ENCODE data around the gene LRRC8B.
"Not testable (repeated sequence)": the region's sequence is repeated elsewhere in the genome, so short reads cannot be mapped to it uniquely, and the experiment has no call there.

LRRC8B gene

GRCh38 chr1:89578946-89579684 is 54.5 kb downstream of the LRRC8B start:
- FAIRE-seq (peak; percentile 87), DNase-seq (ENCODE audit: insufficient read length, low spot score) (no peak)

GRCh38 chr1:89580036-89580435 is 55.4 kb downstream of the LRRC8B start:
- FAIRE-seq (no peak), DNase-seq (ENCODE audit: insufficient read length, low spot score) (no peak)

- FAIRE-seq (no peak), DNase-seq (ENCODE audit: insufficient read length, low spot score) (no peak)
Observed at GRCh38 chr1:89581859-89582258, 57.2 kb downstream of the LRRC8B start.

DNA sequence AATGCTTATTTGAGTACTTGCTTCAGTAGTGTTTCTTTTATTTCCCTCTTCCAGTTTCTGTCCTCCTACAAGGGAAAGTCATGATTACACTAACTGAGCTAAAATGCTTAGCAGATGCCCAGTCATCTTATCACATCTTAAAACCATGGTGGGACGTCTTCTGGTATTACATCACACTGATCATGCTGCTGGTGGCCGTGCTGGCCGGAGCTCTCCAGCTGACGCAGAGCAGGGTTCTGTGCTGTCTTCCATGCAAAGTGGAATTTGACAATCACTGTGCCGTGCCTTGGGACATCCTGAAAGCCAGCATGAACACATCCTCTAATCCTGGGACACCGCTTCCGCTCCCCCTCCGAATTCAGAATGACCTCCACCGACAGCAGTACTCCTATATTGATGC is 57.9 kb downstream of the LRRC8B start:
- FAIRE-seq = no peak
- DNase-seq (ENCODE audit: insufficient read length, low spot score) = no peak

GRCh38 chr1:89584211-89584610 is 59.6 kb downstream of the LRRC8B start:
- FAIRE-seq = no peak

GRCh38 chr1:89584781-89585180 is 60.2 kb downstream of the LRRC8B start:
- DNase-seq (ENCODE audit: insufficient read length, low spot score) = no peak
- no peak for FAIRE-seq

More at GRCh38 chr1:89584211-89584610, 59.6 kb downstream of the LRRC8B start:
- DNase-seq (ENCODE audit: insufficient read length, low spot score) = no peak

DNA sequence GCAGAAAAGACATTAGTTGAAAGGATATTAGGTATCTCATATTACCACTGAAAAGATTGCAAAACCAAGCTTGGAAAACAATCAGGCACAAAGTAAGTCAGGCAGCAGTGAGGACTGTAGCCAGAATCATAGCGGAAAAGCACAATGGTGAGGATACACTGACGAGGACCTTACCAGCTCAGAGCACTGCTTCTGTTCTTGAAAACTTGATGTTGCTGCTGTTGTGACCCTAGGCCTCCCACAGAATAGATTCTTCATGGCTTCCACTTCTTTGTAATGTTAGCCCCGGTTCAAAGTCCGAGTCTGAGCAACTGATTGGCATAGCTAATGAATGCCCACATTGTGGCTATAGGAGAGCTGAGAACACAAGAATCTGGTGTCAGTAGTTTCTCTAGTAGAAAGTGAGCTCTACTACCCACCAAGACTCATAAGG is 63.1 kb downstream of the LRRC8B start:
- FAIRE-seq (no peak), DNase-seq (ENCODE audit: insufficient read length, low spot score) (no peak)

DNA sequence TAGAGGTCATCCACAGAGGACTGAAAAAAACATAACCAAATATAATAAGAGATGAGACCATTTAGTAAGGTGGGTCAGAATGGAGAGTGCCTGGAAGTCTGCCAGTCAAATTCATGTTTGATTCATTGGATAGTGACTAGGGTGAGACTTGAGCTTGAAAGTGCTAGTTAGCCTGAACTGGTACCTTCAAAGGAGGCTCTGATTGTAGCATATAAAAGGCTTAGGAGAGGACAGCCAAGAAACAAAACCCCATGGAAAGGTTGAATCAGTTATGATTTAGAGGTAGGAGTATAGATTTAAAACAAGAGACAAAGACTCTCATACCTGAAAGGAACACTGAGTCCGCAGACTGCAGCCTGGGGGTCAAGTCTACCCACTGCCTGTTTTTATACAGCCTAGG is 63.9 kb downstream of the LRRC8B start:
- no peak for FAIRE-seq
- no peak for DNase-seq (ENCODE audit: insufficient read length, low spot score)

GRCh38 chr1:89589515-89589914 is 64.9 kb downstream of the LRRC8B start:
- DNase-seq (ENCODE audit: insufficient read length, low spot score) = no peak
- FAIRE-seq = peak; percentile 47

DNA sequence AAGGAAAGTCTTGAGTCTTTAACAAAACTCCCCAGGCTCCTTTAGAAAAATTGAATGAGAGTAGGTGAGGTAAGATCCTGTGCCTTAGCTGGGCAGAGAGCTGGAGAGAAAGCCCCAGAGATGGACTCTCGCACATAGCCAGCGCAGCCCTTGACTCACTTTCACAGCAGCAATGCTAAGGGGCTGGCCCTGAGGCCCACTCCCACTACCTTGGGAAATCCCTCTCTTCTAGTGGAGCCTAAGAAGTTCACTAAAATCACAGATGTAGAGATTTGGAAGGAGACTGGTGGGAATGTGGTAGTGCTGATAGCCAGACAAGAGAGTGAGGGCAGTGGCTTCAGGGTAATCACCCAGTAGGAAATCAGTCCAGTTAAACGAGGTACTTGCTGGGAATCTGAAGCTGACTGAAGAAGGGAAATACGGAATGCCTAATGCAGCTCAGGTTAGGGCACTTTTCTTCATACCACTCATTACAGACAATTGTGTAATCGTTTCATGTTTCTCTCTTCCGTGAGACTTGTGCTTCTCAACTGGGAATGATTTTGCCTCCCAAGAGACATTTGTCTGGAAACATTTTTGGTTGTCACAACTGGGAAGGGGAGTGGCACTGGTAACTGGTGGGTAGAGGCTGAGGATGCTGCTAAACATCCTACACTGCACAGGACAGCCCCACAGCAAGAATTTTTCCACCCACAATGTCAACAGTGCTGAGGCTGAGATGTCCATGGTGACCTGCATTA is 65.9 kb downstream of the LRRC8B start:
- DNase-seq (ENCODE audit: insufficient read length, low spot score) = no peak
- FAIRE-seq = no peak

GRCh38 chr1:89592861-89593302 is 68.3 kb downstream of the LRRC8B start:
- not testable (repeated sequence) for FAIRE-seq; DNase-seq (ENCODE audit: insufficient read length, low spot score)

DNA sequence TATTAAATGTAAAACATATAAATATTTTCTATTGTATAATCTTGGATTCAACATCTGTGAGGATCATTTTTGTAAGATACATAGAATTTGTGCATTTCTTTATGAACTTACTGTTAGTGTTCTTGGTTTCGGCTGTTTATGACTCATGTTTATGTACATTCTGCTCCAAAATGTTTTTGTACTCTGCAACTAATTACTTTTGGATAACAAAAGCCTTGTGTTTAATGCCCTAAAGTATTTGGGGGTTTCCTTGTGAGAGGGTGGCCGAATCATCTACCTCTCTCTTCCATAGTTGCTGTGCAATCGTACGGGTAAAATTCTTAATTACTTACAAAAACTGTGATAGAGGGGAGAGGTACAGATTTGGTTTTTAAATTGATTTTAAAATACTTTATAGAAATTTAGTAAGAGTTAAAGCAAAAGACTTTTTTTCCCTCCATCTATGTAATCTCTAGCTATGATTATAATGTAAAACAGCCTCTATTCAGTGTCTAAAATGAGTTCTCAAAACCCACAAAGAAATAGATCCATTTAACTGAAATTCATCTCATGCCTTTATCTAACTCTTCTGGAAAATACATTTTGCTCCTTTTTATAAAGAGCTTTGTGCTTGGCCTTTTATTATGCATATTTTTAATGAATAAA is 69.6 kb downstream of the LRRC8B start:
- no peak for FAIRE-seq
- DNase-seq (ENCODE audit: insufficient read length, low spot score) = no peak

- FAIRE-seq (no peak), DNase-seq (ENCODE audit: insufficient read length, low spot score) (no peak)
Observed at GRCh38 chr1:89596698-89597097, 72.1 kb downstream of the LRRC8B start.

GRCh38 chr1:89598450-89599331 is 74.1 kb downstream of the LRRC8B start:
- FAIRE-seq (peak; percentile 84), DNase-seq (ENCODE audit: insufficient read length, low spot score) (peak; percentile 8)

- no peak for DNase-seq (ENCODE audit: insufficient read length, low spot score)
Observed at GRCh38 chr1:89599332-89599630, 74.7 kb downstream of the LRRC8B start.

GRCh38 chr1:89600451-89601224 is 76.0 kb downstream of the LRRC8B start:
- FAIRE-seq (no peak), DNase-seq (ENCODE audit: insufficient read length, low spot score) (no peak)

More at GRCh38 chr1:89599332-89599630, 74.7 kb downstream of the LRRC8B start:
- FAIRE-seq = no peak

GRCh38 chr1:89602871-89603404 is 78.3 kb downstream of the LRRC8B start:
- FAIRE-seq (no peak), DNase-seq (ENCODE audit: insufficient read length, low spot score) (no peak)

DNA sequence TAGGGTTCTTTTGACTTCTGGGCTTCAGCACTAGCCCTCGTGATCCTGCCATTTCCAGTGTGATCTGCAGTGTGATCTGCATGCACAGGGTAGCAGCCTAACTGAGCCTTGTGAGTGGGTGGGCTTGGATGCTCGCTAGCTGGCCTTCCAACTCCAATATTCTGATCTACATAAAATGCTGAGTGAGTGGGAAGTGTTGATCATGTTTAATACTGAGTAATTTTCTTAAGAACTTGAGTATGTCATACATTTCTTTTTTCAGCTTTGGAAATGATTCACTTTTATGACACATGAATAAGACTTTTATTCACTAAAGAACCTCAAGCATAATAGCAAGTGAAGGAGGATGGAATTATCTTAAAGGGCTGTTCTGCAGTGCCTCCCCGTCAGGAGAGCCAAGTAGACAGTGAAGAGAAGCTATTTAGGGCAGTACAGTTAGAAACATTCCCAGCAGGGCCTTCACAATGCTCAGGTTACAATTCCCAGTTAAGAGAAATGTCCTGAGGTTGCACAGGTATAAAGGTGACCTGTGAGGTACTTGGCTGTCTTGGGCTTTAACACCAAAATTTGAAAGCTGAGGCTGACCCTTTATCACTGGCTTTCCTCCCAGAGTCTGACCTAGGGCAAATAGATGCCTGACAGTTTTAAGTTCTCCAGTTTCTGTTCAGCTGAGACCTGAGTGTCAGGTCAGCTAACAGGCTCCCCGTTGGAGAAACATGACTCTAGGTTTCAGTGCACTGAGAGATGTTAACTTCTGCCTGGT is 79.2 kb downstream of the LRRC8B start:
- DNase-seq (ENCODE audit: insufficient read length, low spot score) (no peak), FAIRE-seq (no peak)

GRCh38 chr1:89604414-89604735 is 79.7 kb downstream of the LRRC8B start:
- DNase-seq (ENCODE audit: insufficient read length, low spot score) (no peak), FAIRE-seq (no peak)
